Occipital lobe (tissue), 2 donors: ENCODE measurements around the gene GNAZ. TPM values are rescaled to one million over a fixed set of nuclear protein-coding genes. Genes with fewer than 3 reads are reported as not detected.

Experiments
- DNase-seq: peaks from one replicate; lab custom pipeline; 2025; lab: John Stamatoyannopoulos, UW
- total RNA-seq: library from RNA; depleted of rRNA; stranded (reverse); fragments of >200 nt; gene quantifications from one replicate; pipeline ENCODE4 v1.2.3, GENCODE V29; 2014

GNAZ gene
- total RNA-seq, 1 donor from 2014 or later = 192 TPM

GRCh38 chr22:23075525-23076216, 5.4 kb downstream of the GNAZ start:
- DNase-seq = no peak

DNA sequence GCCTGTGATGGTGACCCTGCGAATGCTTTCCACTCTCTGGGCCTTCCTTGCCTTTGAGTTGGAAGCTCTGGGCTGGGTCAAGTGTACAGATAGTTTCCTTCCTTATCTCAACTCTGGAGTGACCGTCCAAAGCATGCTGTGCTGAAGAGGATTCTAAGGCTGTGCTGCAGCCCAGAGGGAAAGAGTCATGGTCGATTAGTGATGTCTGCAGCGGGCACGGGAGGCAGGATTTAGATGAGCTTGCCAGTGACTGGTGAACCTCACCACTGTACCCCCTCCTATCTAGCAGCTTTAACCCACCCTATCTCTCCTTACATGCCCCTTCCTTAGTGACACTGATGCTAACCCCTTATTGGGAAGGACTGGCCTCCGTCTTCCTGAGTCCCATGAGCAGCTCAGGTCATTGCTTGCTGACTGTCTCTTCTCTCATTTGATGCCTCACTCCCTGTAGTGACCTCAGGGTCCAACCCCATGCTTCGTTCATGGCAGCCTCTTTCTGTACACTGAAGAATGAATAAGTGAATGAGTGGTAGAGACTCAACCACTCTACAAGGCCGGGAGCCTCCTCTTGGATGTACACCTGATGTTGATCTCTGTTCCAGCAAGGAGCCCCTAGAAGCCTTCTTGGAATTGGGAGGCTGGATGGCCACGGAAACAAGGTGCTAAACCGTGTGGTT, 6.7 kb downstream of the GNAZ start:
- no peak for DNase-seq

DNA sequence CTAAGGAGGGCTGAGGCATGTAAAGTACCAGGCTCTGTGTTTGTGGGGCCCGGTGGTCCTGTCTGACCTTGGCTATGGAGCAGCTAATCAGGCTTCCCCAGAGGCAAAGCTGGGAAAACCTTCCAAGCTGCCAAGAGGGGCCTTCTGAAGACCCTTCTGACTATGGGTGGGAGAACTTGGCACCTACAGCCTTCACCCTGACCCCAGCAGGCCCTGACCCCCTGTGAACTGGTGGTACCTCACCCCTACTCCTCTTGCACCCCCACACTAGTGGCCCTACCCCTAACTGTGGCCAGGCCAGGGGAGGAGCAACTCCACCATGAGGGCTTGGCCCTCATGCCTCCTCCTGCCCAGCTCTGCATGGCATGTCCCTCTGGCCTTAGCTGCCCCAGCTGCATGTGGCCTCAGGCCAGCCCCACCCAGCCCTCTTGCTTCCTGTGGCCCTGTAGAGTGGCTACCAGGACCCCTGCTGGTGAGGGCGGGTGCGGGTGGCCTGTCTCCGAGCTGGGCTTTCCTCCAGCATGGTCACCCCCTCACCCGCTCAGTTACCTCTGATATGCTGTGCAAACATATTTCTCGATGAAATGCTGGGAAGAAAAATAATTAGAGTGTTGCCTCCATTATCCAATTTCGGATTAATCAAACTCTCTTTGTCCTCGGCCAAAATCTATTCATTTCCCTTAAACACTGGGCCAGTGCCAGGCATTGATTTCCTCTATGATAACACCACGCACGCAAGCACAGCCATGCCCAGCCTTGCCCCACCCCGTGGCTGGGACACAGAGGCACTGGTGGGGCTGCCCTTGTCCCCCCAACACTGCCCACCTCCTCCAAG, 7.5 kb downstream of the GNAZ start:
- no peak for DNase-seq

- DNase-seq = no peak
Measured at GRCh38 chr22:23078462-23078787, 8.1 kb downstream of the GNAZ start.

GRCh38 chr22:23079240-23079768, 9.0 kb downstream of the GNAZ start:
- no peak for DNase-seq

- DNase-seq = no peak
Measured at GRCh38 chr22:23079814-23080521, 9.6 kb downstream of the GNAZ start.

- no peak for DNase-seq
Measured at GRCh38 chr22:23080613-23081290, 10.4 kb downstream of the GNAZ start.

- no peak for DNase-seq
Measured at GRCh38 chr22:23082534-23083314, 12.4 kb downstream of the GNAZ start.

DNA sequence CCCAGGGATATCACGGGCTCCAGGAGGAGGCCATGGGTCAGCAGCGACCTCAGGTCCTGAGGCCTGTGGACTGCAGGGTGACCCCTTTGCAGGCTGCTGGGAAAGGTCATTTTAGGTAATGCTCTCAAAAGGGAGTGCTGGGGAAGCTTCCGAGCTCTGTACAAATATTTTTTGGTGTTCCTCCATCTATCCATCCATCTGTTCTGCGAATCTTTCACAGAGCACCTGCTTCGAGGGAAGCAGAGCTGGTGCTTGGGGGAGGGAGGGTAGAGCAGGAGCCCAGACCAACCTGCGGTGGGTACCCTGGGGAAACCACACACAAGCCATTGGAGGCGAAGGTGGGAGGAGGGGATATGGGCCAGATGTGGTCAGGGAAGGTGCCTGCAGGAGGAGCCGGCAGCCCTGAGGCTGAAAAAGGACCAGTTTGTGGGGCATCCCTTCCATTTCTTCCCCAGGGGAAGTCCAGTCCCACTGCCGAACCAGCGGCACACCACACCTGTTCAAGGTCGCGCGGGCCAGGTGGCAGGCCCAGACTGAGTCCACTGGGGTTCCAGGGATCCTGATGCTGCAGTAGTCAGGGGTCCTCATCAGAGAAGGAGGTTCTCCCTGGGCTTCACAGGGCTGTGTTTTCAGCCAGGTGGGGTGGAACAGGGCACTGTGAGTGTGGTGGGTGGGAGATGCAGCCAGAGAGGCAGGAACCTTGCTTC, 13.1 kb downstream of the GNAZ start:
- no peak for DNase-seq

DNA sequence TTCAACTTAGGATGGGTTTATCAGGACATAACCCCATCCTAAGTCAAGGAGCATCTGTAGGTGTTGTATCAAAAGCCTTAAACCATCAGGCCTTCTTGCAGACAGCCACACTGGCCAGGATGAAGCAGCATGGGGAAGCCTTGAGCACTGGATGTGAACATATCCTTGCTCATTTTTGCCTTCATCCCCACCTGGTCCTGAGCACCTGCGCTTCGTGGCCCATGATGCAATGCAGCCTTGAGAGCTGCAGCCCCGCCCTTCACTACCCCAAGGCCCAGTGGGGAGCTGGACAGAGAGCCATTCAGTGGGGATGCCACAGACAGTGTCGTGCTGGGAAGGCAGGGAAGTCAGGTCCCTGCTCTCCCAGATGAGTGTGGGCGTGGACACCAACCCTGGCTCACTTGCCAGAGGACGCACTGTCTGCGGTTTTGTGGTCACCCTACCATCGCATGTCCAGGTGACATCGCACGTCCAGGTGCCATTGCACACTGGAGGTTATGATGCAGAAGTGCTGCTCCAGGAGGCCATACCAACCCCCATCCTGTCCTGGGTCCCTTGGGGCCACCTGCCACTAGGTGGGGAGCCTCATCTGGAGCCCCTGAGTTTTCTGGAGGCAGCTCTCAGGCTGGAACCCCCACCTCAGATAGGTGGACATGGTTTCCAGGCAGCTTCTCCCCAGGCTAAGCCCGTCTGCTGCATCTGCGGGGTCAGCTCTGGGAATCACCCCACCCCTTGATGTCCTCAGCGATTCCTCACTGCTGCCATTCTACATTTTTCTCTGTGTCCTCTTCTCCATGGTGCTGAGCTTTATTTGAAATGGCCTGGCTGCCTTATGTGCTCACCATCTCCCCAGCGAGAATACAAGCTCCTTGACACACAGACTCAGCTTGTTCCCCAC, 14.4 kb downstream of the GNAZ start:
- no peak for DNase-seq

DNA sequence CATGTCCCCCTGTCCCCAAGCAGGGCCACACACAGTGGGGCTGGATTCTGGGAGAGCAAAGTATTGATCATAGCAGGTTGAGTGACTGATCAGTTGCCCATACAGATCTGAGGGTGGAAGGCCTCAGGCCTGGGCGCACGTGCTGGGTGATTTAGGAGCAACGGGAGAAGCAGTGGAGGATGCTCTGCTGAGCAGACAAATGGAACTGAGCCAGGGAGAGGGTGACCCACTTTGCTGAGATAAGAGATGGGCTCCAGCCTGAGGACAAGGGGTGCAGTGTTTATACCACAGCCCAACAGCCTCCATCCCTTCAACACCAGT, 15.0 kb downstream of the GNAZ start:
- no peak for DNase-seq

- DNase-seq = no peak
Measured at GRCh38 chr22:23085785-23086184, 15.5 kb downstream of the GNAZ start.

GRCh38 chr22:23086263-23086662, 15.9 kb downstream of the GNAZ start:
- no peak for DNase-seq

GRCh38 chr22:23086787-23087186, 16.5 kb downstream of the GNAZ start:
- DNase-seq = no peak

DNA sequence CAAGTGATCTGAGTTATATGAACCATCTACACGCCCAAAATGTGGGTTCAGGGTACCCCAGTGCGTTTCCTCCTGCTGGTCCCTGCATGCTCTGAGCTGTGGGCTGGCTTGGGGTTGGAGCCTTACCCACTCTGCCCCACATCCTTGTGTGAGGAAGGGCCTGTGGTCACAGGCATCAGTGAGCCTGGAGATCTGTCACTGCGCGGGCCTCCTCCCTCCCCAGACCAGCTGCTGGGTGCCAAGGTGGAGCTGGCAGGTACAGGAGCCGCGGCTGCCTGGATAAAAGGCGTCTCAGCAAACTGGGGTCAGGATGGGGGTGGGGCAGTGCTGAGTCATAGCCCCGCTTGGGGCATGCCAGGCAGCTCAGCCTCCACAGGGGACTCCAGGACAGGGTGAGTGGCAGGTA, 17.9 kb downstream of the GNAZ start:
- no peak for DNase-seq

- DNase-seq = no peak
Measured at GRCh38 chr22:23089010-23089409, 18.7 kb downstream of the GNAZ start.

GRCh38 chr22:23089633-23090456, 19.5 kb downstream of the GNAZ start:
- DNase-seq = no peak

DNA sequence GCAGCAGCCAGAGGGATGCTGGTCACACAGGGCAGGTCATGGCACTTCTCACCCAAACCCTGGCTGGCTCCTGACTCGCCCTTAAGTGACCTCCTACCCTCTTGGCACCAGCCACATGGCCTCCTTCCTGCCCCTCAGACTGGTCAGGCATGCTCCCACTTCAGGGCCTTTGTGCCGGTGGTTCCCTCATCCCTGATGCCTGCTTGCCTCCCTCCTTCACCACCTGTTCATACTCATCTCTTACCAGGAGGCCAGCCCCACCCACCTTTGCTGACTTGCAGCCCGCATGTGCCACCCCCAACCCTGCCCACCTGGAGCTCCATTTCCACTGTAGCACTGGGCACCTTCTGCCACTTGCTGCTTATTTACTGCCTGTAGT, 20.1 kb downstream of the GNAZ start:
- DNase-seq = no peak
